ENCODE results near the gene SCN5A.

The SCN5A gene

GRCh38 chr3:38595393-38595792 is 54.1 kb downstream of the SCN5A start:
- peaks cover 7% of the 10 kb centered on the region for H3K27me3 Mint-ChIP-seq

DNA sequence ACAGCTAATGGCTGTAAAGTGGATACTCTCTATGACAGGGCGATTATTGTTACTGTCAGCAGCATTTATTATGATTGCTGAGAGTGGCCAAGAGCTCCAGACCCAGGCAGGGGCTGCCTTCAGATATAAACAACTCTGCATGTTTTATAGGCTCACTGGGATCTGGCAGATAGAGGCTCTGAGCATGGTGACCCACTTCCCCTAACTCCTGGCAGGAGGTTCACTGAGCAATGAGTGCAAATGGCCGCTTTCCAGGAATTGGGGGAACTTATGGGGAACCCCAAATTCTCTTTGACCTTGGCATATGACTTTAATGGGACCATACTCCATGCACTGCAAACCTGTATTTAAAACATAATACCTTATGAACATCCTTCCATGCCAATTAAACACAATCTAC is 59.0 kb downstream of the SCN5A start:
- no peak overlapping the region for H3K4me3 Mint-ChIP-seq
- DNase-seq = peak; percentile 8
- no peaks in the 10 kb centered on the region for H3K4me1 Mint-ChIP-seq
- no peaks in the 10 kb centered on the region for H3K36me3 Mint-ChIP-seq
- CTCF ChIA-PET = no interaction called here
- peaks cover 7% of the 10 kb centered on the region for H3K27me3 Mint-ChIP-seq
- no peak overlapping the region for H3K27ac Mint-ChIP-seq
- H3K9me3 Mint-ChIP-seq = no peaks in the 10 kb centered on the region

More at GRCh38 chr3:38595393-38595792, 54.1 kb downstream of the SCN5A start:
- CTCF ChIA-PET = interaction anchor here (0.6 to 1.4 kb wide), 3 partner anchors 37 to 74 kb away, joined by 3 to 4 read pairs (median 3); no protein-coding TSS in a partner anchor
- DNase-seq = no peak
- Mint-ChIP-seq H3K27ac (no peak overlapping the region), H3K4me1 (no peaks in the 10 kb centered on the region), H3K4me3 (no peak overlapping the region), H3K36me3 (no peaks in the 10 kb centered on the region), H3K9me3 (no peaks in the 10 kb centered on the region)

GRCh38 chr3:38588995-38589937 is 60.2 kb downstream of the SCN5A start:
- Mint-ChIP-seq H3K9me3 (no peaks in the 10 kb centered on the region), H3K4me3 (no peak overlapping the region), H3K4me1 (no peaks in the 10 kb centered on the region), H3K27ac (no peak overlapping the region), H3K27me3 (peaks cover 7% of the 10 kb centered on the region), H3K36me3 (no peaks in the 10 kb centered on the region)
- CTCF ChIA-PET = interaction anchor here (0.6 to 0.8 kb wide), 2 partner anchors 29 to 111 kb away, joined by 3 to 4 read pairs; no protein-coding TSS in a partner anchor
- DNase-seq = peak; percentile 13

DNA sequence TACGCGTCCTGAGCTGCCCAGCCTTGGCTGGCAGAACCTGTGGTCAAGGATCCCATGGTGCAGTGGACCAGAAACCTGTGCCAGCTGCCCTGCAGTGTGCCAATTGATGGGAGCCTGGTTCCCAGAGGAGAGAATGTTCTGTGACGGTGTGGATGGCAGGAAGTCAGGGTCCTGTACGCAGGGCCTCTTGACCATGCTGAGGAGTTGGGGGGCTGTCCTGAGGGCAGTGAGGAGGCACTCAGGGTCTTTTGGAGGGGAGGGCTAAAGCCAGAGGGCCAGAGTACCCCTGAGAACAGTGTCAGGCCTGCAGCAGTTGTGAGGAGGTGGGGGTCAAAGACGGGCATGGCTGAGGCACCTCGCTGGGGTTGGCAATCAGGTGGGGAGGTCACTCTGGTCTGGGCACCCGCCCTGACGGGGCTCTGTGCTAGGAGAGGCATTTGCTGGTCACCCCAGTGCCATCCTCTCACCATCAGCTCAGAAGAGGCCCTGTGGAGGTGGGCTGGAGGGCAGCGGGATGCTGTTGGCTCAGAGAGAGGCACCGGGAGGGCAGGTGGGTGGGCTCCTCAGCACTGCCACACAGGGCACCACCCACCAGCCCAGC is 61.0 kb downstream of the SCN5A start:
- Mint-ChIP-seq H3K36me3 (no peaks in the 10 kb centered on the region), H3K4me3 (no peak overlapping the region), H3K27me3 (peaks cover 7% of the 10 kb centered on the region), H3K4me1 (no peaks in the 10 kb centered on the region), H3K27ac (no peak overlapping the region), H3K9me3 (no peaks in the 10 kb centered on the region)
- CTCF ChIA-PET = no interaction called here
- peak; percentile 5 for DNase-seq

DNA sequence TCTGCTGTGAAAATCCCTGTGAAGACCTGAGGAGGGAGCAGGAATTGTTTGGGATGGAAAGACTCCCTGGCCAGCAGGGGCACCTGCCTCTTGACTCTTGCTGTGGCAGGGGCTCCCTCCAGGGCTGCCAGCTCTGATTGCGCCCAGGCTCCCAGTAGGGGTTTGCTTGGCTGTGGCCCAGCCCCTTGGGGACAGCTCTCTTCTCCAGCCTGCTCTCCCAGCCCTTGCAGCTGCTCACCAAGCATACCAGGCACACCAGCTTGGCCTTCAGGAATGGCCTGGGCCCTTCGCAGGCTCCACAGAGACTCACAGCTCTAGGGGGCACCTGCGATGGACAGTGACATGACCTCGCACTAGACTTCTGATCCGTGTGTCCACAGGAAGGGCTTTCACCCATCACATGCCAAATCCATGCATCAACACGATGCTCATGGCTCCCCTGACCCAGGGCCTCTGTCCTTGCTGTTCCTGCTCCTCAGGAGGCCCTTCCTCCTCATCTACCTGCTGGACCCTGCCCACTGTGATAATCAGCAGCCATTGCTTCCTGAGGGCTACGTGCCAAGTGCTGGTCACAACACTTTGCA is 61.8 kb downstream of the SCN5A start:
- H3K4me3 Mint-ChIP-seq = no peak overlapping the region

GRCh38 chr3:38586546-38587520 is 62.7 kb downstream of the SCN5A start:
- Mint-ChIP-seq H3K27me3 (peaks cover 7% of the 10 kb centered on the region), H3K9me3 (no peaks in the 10 kb centered on the region), H3K27ac (no peak overlapping the region), H3K36me3 (no peaks in the 10 kb centered on the region), H3K4me3 (no peak overlapping the region), H3K4me1 (no peaks in the 10 kb centered on the region)
- CTCF ChIA-PET = interaction anchor here (1.2 to 2.0 kb wide), 2 partner anchors 26 to 65 kb away, joined by 3 to 6 read pairs; no protein-coding TSS in a partner anchor
- DNase-seq = peak; percentile 10

More for the DNA sequence above, 61.8 kb downstream of the SCN5A start:
- Mint-ChIP-seq H3K4me1 (no peaks in the 10 kb centered on the region), H3K36me3 (no peaks in the 10 kb centered on the region), H3K9me3 (no peaks in the 10 kb centered on the region), H3K27ac (no peak overlapping the region), H3K27me3 (peaks cover 7% of the 10 kb centered on the region)
- CTCF ChIA-PET = no interaction called here
- DNase-seq = peak; percentile 8

DNA sequence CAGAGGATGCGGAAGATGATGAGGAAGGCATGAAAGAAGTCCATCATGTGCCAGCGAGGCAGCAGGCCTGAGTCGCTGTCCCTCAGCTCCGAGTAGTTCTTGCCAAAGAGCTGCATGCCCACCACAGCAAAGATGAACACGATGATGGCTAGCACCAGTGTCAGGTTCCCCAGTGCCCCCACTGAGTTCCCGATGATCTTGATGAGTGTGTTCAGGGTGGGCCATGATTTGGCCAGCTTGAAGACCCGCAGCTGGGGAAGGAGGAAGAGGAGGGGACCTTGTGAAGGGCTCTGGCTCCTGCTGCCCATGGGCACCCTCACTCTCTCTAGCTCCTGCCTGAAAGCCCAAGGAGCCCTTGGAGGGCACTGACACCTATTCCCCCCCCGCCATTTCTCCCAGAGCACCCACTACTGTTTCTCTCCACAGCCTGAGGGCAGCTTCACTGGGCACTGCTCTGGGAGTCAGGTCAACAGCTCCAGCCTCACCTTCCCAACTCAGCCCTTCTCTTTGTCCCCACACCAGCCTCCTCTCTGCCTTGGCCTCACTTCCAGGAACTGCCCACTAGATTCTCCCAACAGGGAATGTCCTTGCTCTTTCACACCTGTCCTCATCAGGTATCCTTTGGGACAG is 63.6 kb downstream of the SCN5A start:
- no peaks in the 10 kb centered on the region for H3K4me1 Mint-ChIP-seq
- DNase-seq = peak; percentile 11
- H3K4me3 Mint-ChIP-seq = no peak overlapping the region
- H3K9me3 Mint-ChIP-seq = no peaks in the 10 kb centered on the region
- CTCF ChIA-PET = interaction anchor here (0.5 to 2.0 kb wide), 3 partner anchors 12 to 64 kb away, joined by 3 to 6 read pairs (median 4); no protein-coding TSS in a partner anchor
- H3K27ac Mint-ChIP-seq = no peak overlapping the region
- no peaks in the 10 kb centered on the region for H3K36me3 Mint-ChIP-seq
- H3K27me3 Mint-ChIP-seq = peaks cover 7% of the 10 kb centered on the region

GRCh38 chr3:38583688-38584087 is 65.8 kb downstream of the SCN5A start:
- H3K9me3 Mint-ChIP-seq = no peaks in the 10 kb centered on the region
- CTCF ChIA-PET = no interaction called here
- peak; percentile 8 for DNase-seq
- H3K36me3 Mint-ChIP-seq = no peaks in the 10 kb centered on the region
- peaks cover 7% of the 10 kb centered on the region for H3K27me3 Mint-ChIP-seq
- no peak overlapping the region for H3K4me3 Mint-ChIP-seq
- no peaks in the 10 kb centered on the region for H3K4me1 Mint-ChIP-seq
- no peak overlapping the region for H3K27ac Mint-ChIP-seq

DNA sequence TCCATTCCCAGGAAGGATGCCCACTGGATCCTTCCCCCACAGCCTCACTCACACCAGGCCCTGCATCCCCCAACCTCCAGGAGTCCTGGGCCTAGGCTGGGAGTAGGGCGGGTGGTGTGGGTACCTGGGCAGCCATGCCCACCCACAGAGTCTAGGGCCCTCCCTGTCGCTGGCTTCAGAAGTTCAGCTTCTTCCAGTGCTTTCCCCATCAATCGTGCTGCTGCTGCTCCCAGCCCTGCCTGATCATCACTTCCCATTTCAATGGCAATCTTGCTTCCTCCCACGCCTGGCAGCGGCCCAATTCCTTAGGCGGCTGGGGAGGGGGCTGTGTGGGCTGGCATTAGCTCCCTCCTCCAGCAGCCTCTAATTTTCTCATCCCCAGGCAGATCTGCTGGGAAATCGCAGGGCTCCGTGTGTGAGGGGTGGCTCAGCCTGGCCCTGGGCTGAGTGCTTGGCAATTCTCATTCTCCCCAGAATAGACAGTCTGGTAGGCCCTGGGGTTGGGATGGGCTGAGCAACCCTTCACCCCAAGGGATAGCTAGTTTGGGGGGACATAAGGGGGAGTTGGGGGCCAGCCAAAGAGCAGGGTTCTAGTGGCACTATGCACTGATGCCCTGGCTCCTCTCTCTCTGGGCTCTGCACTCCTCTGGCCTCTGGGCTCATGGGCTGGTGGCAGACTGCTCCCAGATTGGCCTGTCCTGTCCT is 66.4 kb downstream of the SCN5A start:
- Mint-ChIP-seq H3K4me3 (no peak overlapping the region), H3K9me3 (no peaks in the 10 kb centered on the region), H3K27me3 (peaks cover 4% of the 10 kb centered on the region), H3K27ac (no peak overlapping the region), H3K36me3 (no peaks in the 10 kb centered on the region), H3K4me1 (no peaks in the 10 kb centered on the region)
- CTCF ChIA-PET = no interaction called here
- peak; percentile 5 for DNase-seq

DNA sequence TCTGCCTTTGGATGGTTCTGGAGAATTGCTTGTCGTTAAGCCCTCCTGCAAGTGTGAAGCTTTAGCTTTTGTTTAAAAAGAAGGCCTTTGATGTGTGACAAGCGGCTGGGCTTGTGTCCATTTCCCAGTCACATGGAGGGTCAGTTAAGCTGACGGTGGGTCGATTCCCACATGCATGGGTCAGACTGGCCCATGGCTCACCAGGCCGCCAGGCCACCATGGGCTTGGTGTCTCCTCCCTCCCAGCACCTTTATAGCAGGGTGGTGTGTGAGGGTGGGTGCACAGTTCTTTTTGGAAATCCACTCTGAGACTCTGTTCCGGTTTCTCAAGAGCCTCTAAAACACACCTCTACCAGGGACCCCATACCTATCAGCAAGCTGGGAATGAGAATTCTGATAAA is 67.2 kb downstream of the SCN5A start:
- CTCF ChIA-PET = no interaction called here
- no peaks in the 10 kb centered on the region for H3K27me3 Mint-ChIP-seq
- H3K4me1 Mint-ChIP-seq = no peaks in the 10 kb centered on the region
- H3K27ac Mint-ChIP-seq = no peak overlapping the region
- H3K36me3 Mint-ChIP-seq = no peaks in the 10 kb centered on the region
- H3K9me3 Mint-ChIP-seq = no peaks in the 10 kb centered on the region
- peak; percentile 17 for DNase-seq
- H3K4me3 Mint-ChIP-seq = no peak overlapping the region

DNA sequence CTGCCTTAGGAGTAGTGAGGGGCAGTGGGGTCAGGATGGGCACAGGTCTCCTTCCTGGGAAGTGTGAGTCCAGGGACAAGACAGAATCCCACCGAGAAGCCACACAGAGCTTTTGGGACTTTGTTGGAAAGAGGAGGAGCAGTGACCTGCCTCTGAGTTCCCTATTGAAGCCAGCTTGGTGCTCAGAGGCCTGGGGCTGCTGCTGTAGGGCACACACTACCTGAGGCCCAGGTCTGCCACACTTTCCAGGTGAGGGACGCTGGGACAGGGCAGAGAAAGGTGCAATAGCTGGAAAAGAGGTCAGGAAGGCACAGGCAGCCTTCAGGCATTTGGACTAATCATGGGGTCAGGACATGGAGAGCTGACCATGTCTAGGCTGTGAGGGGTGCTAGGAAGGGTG is 67.7 kb downstream of the SCN5A start:
- Mint-ChIP-seq H3K27me3 (no peaks in the 10 kb centered on the region), H3K9me3 (no peaks in the 10 kb centered on the region), H3K4me3 (no peak overlapping the region), H3K4me1 (no peaks in the 10 kb centered on the region), H3K27ac (no peak overlapping the region), H3K36me3 (no peaks in the 10 kb centered on the region)
- CTCF ChIA-PET = no interaction called here
- peak; percentile 9 for DNase-seq

DNA sequence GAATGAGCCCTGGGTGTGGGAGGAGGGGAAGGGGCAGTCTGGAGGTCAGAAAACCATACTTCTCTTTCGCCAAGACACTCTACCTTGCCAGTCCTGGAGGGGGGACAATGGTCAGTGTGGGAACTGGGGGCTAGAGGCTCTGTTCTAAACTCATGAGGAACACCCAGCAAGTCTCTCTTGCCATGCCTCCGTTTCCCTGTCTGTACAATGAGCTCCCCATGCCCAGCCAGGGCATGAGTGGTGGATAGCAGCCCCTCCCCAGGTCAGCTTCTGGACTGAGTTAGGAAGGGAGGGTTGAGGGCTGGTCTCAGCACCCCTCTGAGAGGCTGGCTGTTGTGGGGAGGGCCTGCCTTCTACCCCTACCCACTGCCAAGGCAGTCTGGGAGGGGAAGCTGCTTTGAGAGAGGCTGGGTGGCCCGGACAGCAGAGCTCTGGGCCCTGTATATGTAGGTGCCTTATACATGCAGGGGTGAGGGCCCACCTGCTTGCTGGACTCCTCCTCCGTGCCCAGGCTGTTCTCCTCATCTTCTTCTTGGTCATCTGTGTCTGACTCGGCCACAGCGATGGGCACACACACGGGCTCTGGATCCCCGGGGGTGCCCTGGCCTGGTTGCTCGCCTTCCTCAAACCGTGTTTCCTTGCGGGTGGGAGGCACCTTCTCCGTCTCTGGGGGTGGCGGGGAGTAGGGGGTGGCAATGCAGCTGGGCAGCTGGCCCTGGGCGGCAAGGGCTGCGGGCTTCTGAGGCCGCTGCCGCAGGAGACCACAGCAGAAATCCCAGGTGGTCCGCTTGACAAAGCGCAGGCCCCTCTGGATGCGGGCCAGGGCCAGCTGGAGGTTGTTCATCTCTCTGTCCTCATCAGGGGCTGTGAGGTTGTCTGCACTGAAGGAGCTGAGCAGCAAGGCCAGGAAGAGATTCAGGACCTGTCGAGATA is 68.8 kb downstream of the SCN5A start:
- Mint-ChIP-seq H3K9me3 (no peaks in the 10 kb centered on the region), H3K36me3 (no peaks in the 10 kb centered on the region), H3K27me3 (no peaks in the 10 kb centered on the region), H3K27ac (peak overlapping the region; percentile 25), H3K4me3 (no peak overlapping the region), H3K4me1 (no peaks in the 10 kb centered on the region)
- DNase-seq = peak; percentile 8
- CTCF ChIA-PET = no interaction called here

All from activated naive CD4-positive, alpha-beta T cell treated with anti-CD3 and anti-CD28 coated beads, Interleukin-2, amount 10 ng/mL, durations not matched to agents 7 days and 5 days (primary cell).